SK-N-SH (cell line): ENCODE measurements around the gene NPPB. TPM values are rescaled to one million over a fixed set of nuclear protein-coding genes. Genes with fewer than 3 reads are reported as not detected.

Experiments used
- polyA plus RNA-seq, 3 experiments: library from polyadenylated mRNA; depleted of rRNA; stranded (reverse); fragments of >200 nt; gene quantifications; 2 replicates each; pipeline ENCODE4 v1.2.3, GENCODE V29; 2012
- small RNA-seq, 7 experiments: library from RNA; depleted of rRNA; stranded (forward); fragments of <200 nt; gene quantifications; one replicate each; pipeline ENCODE3, GENCODE V24; 2012

The NPPB gene
- polyA plus RNA-seq, 1 of the 3 experiments (the other 2 are of a cell fraction) = 0.85 TPM

Small RNA genes lying within 50 kb of the gene (small RNA-seq; reads per million reads assigned to genes)
- gene RF02156 (0 reads per million in 7 experiments), gene RF02157 (0 reads per million in 7 experiments), gene RF02158 (0 reads per million in 7 experiments)

Other genes with a start within 250 kb of the NPPB start
- gene FBXO2, start 204.5 kb downstream of the NPPB start, polyA plus RNA-seq (2012; rRNA removed) = 17.0 and 21.7 TPM in 2 replicates
- 42.8 and 52.2 TPM in 2 replicates for gene FBXO44, start 204.1 kb downstream of the NPPB start, polyA plus RNA-seq (2012; rRNA removed)
- 7.3 and 8.1 TPM in 2 replicates for gene FBXO6, start 194.7 kb downstream of the NPPB start, polyA plus RNA-seq (2012; rRNA removed)
- gene MAD2L2, start 177.8 kb downstream of the NPPB start, polyA plus RNA-seq (2012; rRNA removed) = 70.0 and 94.0 TPM in 2 replicates
- 0.57 and 0.97 TPM in 2 replicates for gene DRAXIN, start 167.2 kb downstream of the NPPB start, polyA plus RNA-seq (2012; rRNA removed)
- gene AGTRAP, start 122.8 kb downstream of the NPPB start, polyA plus RNA-seq (2012; rRNA removed) = 45.1 and 66.2 TPM in 2 replicates
- gene C1orf167, start 96.8 kb downstream of the NPPB start, polyA plus RNA-seq (2012; rRNA removed) = 0.10 TPM in 1 of 2 replicates, not detected in the other
- 5.3 and 7.6 TPM in 2 replicates for gene MTHFR, start 53.0 kb downstream of the NPPB start, polyA plus RNA-seq (2012; rRNA removed)
- gene CLCN6, start 52.8 kb downstream of the NPPB start, polyA plus RNA-seq (2012; rRNA removed) = 7.4 and 8.3 TPM in 2 replicates
- gene NPPA, start 11.2 kb downstream of the NPPB start, polyA plus RNA-seq (2012; rRNA removed) = not detected in 2 replicates
- gene KIAA2013, start 67.5 kb upstream of the NPPB start, polyA plus RNA-seq (2012; rRNA removed) = 66.1 and 67.9 TPM in 2 replicates
- gene PLOD1, start 75.8 kb upstream of the NPPB start, polyA plus RNA-seq (2012; rRNA removed) = 204 and 257 TPM in 2 replicates
- gene MFN2, start 121.5 kb upstream of the NPPB start, polyA plus RNA-seq (2012; rRNA removed) = 43.2 and 46.1 TPM in 2 replicates
- gene MIIP, start 160.6 kb upstream of the NPPB start, polyA plus RNA-seq (2012; rRNA removed) = 24.0 and 25.6 TPM in 2 replicates
- gene TNFRSF8, start 204.4 kb upstream of the NPPB start, polyA plus RNA-seq (2012; rRNA removed) = 0.07 TPM in 1 of 2 replicates, not detected in the other